A549 (cell line): ENCODE results near the gene MAN2A2. TPM values are rescaled to one million over a fixed set of nuclear protein-coding genes. Genes with fewer than 3 reads are reported as not detected.
A peak's percentile ranks its signal among the peaks of the same experiment; 100 is the strongest.

Experiments
- ATAC-seq, 2 experiments: fragments of 200-7000 bp in 1 of 2; fragments of >200 bp in 1 of 2; cut with Nextera tagmentation in 1 of 2; cut with Tn5 transposase in 1 of 2; 3 replicates each; pipeline versions ENCODE4 v1.8.0 to v1.9.1; 2018 to 2020; ENCODE audit warnings: mild to moderate bottlenecking in 1 of 2, moderate library complexity in 1 of 2
- CTCF ChIA-PET: fragments of 300-600 bp; sonication (Branson Sonifier 250); formaldehyde crosslinking; extraction: SDS; loops from one replicate; lab custom pipeline; 2021; ENCODE audit warnings: antibody characterized with exemption, inconsistent platforms; lab: Yijun Ruan, JAX
- POLR2A ChIA-PET: fragments of 350-600 bp; formaldehyde crosslinking; extraction: SDS; loops from one replicate; lab custom pipeline; 2021; ENCODE audit warnings: antibody characterized with exemption, inconsistent platforms; lab: Yijun Ruan, JAX
- DNase-seq, 2 experiments: peaks; one replicate each; pipeline versions ENCODE4 v3.0.0 to v3.0.0-alpha.2; 2011 to 2016; ENCODE audit warnings: low read depth in 1 of 2, low spot score in 1 of 2
- FAIRE-seq: peaks from 2 replicates; lab custom pipeline; 2011; peaks lifted over from hg19 to GRCh38; lab: Jason Lieb, UNC
- H3K27ac ChIP-seq, 2 experiments: fragments of >200 bp; sonication (Bioruptor Twin); formaldehyde crosslinking; 3 replicates each; pipeline ENCODE4 v1.5.1; 2016 to 2017
- H3K4me1 ChIP-seq: fragments of >200 bp; sonication (Bioruptor Twin); formaldehyde crosslinking; 3 replicates; pipeline ENCODE4 v1.6.1; 2016
- H3K4me2 ChIP-seq: fragments of >200 bp; sonication (Bioruptor Twin); formaldehyde crosslinking; 3 replicates; pipeline ENCODE4 v1.6.1; 2016
- H3K4me3 ChIP-seq: fragments of >200 bp; sonication (Bioruptor Twin); formaldehyde crosslinking; 3 replicates; pipeline ENCODE4 v1.5.1; 2016
- H3K9me3 ChIP-seq: fragments of >200 bp; sonication (Bioruptor Twin); formaldehyde crosslinking; 3 replicates; pipeline ENCODE4 v1.6.1; 2016
- CBX8 ChIP-seq: fragments of 200-600 bp; sonication (generic); IDR thresholded peaks from 2 replicates; pipeline ENCODE4 v1.6.1; 2016
- EHF ChIP-seq: fragments of 250-450 bp; sonication (Bioruptor Pico); IDR thresholded peaks from 2 replicates; pipeline ENCODE4 v1.5.0; 2020; ENCODE audit warnings: mild to moderate bottlenecking
- FOSB ChIP-seq: fragments of 250-450 bp; sonication (Bioruptor Pico); IDR thresholded peaks from 2 replicates; pipeline ENCODE4 v1.5.0; 2020; ENCODE audit warnings: mild to moderate bottlenecking, moderate library complexity
- FOSL2 ChIP-seq, 2 experiments: fragments of 450-650 bp in 1 of 2; fragments of >200 bp in 1 of 2; sonication (Bioruptor Twin) in 1 of 2; formaldehyde crosslinking; IDR thresholded peaks; 2 replicates each; pipeline versions ENCODE4 v1.5.0 to v1.6.1; 2016 to 2020; ENCODE audit warnings: mild to moderate bottlenecking in 1 of 2, moderate library complexity in 1 of 2
- NFE2L2 ChIP-seq: fragments of 150-350 bp; conservative IDR thresholded peaks from 2 replicates; pipeline ENCODE4 v1.6.1; 2014; ENCODE audit warnings: low read length
- PHF8 ChIP-seq: fragments of 200-600 bp; sonication (generic); IDR thresholded peaks from 2 replicates; pipeline ENCODE4 v1.6.1; 2016; ENCODE audit warnings: low read depth, mild to moderate bottlenecking, antibody characterized with exemption, moderate library complexity, borderline replicate concordance
- SMC3 ChIP-seq: fragments of >200 bp; sonication (Bioruptor Twin); formaldehyde crosslinking; IDR thresholded peaks from 3 replicates; pipeline ENCODE4 v1.6.1; 2018; ENCODE audit warnings: inconsistent platforms
- ZNF302 ChIP-seq: fragments of 250-450 bp; sonication (Bioruptor Pico); IDR thresholded peaks from 2 replicates; pipeline ENCODE4 v1.9.0; 2021; ENCODE audit warnings: inconsistent platforms, mild to moderate bottlenecking, moderate library complexity
- ZSCAN20 ChIP-seq: fragments of 250-450 bp; sonication (Bioruptor Pico); IDR thresholded peaks from 2 replicates; pipeline ENCODE4 v1.8.0; 2022; ENCODE audit warnings: mild to moderate bottlenecking, moderate library complexity
- WGBS: methylation state at CpG from one replicate; pipeline ENCODE4 v1.1.6; 2017; ENCODE audit errors: missing lambda C conversion rate; 5-methylcytosine and 5-hydroxymethylcytosine counted together
- polyA plus RNA-seq, 4 experiments: library from polyadenylated mRNA; depleted of rRNA in 3 of 4; stranded (reverse); fragments of >200 nt; fragmentation: RNase III in 1 of 4; extraction: RNeasy Plus Mini Kit Qiagen cat#74134 plus additional on column Dnase treatment in 1 of 4; gene quantifications; 2 replicates in 3 of 4; 3 replicates in 1 of 4; pipeline ENCODE4 v1.2.3, GENCODE V29; 2011 to 2017
- TF ChIP-seq, protein P1 (sequence below): fragments of >200 bp; sonication (Bioruptor Twin); formaldehyde crosslinking; IDR thresholded peaks from 2 replicates; pipeline ENCODE4 v1.6.1; 2016
- TF ChIP-seq, protein P2 (sequence below): IDR thresholded peaks from 2 replicates; pipeline ENCODE4 v1.6.1; 2012
- TF ChIP-seq, protein P3 (sequence below): fragments of >200 bp; sonication (Bioruptor Twin); formaldehyde crosslinking; IDR thresholded peaks from 3 replicates; pipeline ENCODE4 v1.5.1; 2016
- TF ChIP-seq, protein P4 (sequence below): fragments of 200-600 bp; sonication (generic); IDR thresholded peaks from 2 replicates; pipeline ENCODE4 v1.6.1; 2016; ENCODE audit warnings: antibody characterized with exemption, mild to moderate bottlenecking, moderate library complexity

Gene MAN2A2
- polyA plus RNA-seq, 2 of the 4 experiments (the other 2 are of a cell fraction) = 22.0 to 32.6 TPM

DNA sequence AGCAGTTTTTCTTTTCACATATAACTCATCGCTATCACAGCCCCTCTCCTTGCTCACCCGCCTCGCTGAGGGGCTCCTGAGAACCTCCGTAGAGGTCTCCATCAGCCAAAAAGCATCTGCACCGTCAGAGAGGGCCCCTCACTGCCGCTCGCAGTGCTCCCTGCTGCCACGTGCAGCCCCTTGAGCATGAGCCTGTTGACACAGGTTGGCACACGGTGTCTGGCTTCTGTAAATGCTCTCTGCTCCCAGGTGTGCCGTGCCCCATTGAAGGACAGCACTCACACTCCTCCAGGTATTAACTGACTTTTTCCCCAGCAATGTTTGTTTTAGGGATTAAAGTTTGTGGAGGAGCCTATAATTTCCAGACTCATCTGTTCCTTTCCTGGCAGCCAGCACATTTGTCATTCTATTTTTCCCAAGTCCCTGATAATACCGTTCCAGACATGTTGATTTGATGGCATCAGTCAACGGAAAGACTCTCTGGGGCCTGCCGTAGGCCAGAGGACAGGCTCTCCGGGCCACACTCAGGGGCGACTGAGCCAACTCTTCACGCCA lies 36.9 kb upstream of the MAN2A2 start (continued):
- TF ChIP-seq ZSCAN20 (CRISPR knock-in tag) (no peak), NFE2L2 (no peak), PHF8 (no peak), SMC3 (no peak), EHF (CRISPR knock-in tag) (no peak)
- TF ChIP-seq, protein P1, sequence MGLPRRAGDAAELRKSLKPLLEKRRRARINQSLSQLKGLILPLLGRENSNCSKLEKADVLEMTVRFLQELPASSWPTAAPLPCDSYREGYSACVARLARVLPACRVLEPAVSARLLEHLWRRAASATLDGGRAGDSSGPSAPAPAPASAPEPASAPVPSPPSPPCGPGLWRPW = no peak
- TF ChIP-seq, protein P2, sequence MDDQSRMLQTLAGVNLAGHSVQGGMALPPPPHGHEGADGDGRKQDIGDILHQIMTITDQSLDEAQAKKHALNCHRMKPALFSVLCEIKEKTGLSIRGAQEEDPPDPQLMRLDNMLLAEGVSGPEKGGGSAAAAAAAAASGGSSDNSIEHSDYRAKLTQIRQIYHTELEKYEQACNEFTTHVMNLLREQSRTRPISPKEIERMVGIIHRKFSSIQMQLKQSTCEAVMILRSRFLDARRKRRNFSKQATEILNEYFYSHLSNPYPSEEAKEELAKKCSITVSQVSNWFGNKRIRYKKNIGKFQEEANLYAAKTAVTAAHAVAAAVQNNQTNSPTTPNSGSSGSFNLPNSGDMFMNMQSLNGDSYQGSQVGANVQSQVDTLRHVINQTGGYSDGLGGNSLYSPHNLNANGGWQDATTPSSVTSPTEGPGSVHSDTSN = no peak

DNA sequence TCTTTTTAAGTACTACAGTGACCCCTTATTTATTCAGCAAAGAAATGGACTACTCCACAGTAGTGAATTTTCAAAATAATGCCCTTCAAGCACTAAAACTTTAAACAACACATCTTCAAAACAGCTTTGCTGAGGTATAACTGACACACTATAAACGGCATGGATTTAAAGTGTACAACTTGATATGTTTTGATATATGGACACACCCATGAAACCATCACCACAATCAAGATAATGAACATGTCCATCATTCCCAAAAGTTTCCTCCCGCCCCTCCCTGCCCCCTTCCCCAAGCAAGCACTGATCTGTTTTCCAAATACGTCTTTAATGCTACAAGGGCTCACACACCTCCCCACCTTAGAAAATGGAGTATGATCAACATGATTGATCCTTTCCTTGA lies 36.3 kb upstream of the MAN2A2 start:
- no peak overlapping the region for H3K4me3 ChIP-seq
- ChIA-PET POLR2A (no interaction called here), CTCF (interaction anchor here (1.5 to 6.8 kb wide), 3 partner anchors 19 to 219 kb away, joined by 3 to 59 read pairs (median 5); no protein-coding TSS in a partner anchor)
- TF ChIP-seq FOSL2 (IDR thresholded peaks at IDR 0.05) (no peak), FOSL2 (CRISPR knock-in tag; IDR thresholded peaks at IDR 0.05) (no peak), ZNF302 (CRISPR knock-in tag) (no peak), CBX8 (no peak)
- FAIRE-seq (no peak), ATAC-seq (no peak), DNase-seq (no peak)
- no peak overlapping the region for H3K27ac ChIP-seq
- no peak overlapping the region for H3K4me2 ChIP-seq
- WGBS = 81% methylated on average over 3 of the region's 3 CpGs
- no peaks in the 10 kb centered on the region for H3K9me3 ChIP-seq
- H3K4me1 ChIP-seq = peaks cover 73% of the 10 kb centered on the region

- TF ChIP-seq PHF8 = no peak
- no peak for TF ChIP-seq EHF (CRISPR knock-in tag)
- TF ChIP-seq, protein P3, sequence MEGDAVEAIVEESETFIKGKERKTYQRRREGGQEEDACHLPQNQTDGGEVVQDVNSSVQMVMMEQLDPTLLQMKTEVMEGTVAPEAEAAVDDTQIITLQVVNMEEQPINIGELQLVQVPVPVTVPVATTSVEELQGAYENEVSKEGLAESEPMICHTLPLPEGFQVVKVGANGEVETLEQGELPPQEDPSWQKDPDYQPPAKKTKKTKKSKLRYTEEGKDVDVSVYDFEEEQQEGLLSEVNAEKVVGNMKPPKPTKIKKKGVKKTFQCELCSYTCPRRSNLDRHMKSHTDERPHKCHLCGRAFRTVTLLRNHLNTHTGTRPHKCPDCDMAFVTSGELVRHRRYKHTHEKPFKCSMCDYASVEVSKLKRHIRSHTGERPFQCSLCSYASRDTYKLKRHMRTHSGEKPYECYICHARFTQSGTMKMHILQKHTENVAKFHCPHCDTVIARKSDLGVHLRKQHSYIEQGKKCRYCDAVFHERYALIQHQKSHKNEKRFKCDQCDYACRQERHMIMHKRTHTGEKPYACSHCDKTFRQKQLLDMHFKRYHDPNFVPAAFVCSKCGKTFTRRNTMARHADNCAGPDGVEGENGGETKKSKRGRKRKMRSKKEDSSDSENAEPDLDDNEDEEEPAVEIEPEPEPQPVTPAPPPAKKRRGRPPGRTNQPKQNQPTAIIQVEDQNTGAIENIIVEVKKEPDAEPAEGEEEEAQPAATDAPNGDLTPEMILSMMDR = no peak
- TF ChIP-seq FOSB = no peak
- TF ChIP-seq, protein P4, sequence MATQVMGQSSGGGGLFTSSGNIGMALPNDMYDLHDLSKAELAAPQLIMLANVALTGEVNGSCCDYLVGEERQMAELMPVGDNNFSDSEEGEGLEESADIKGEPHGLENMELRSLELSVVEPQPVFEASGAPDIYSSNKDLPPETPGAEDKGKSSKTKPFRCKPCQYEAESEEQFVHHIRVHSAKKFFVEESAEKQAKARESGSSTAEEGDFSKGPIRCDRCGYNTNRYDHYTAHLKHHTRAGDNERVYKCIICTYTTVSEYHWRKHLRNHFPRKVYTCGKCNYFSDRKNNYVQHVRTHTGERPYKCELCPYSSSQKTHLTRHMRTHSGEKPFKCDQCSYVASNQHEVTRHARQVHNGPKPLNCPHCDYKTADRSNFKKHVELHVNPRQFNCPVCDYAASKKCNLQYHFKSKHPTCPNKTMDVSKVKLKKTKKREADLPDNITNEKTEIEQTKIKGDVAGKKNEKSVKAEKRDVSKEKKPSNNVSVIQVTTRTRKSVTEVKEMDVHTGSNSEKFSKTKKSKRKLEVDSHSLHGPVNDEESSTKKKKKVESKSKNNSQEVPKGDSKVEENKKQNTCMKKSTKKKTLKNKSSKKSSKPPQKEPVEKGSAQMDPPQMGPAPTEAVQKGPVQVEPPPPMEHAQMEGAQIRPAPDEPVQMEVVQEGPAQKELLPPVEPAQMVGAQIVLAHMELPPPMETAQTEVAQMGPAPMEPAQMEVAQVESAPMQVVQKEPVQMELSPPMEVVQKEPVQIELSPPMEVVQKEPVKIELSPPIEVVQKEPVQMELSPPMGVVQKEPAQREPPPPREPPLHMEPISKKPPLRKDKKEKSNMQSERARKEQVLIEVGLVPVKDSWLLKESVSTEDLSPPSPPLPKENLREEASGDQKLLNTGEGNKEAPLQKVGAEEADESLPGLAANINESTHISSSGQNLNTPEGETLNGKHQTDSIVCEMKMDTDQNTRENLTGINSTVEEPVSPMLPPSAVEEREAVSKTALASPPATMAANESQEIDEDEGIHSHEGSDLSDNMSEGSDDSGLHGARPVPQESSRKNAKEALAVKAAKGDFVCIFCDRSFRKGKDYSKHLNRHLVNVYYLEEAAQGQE = no peak
- TF ChIP-seq, all 56 proteins: peak for 0
- 94% methylated on average over 6 of the region's 6 CpGs for WGBS
- peaks cover 69% of the 10 kb centered on the region for H3K4me1 ChIP-seq
- FAIRE-seq (no peak), ATAC-seq (no peak), DNase-seq (no peak)
- H3K27ac ChIP-seq = peak within 1 kb of the TSS; percentile 85 to 97
- H3K4me2 ChIP-seq = peak within 1 kb of the TSS; percentile 96
- H3K4me3 ChIP-seq = no peak within 1 kb of the TSS; the same call in 2 of the 3 replicates
- CTCF ChIA-PET = interaction anchor here (0.6 to 6.8 kb wide), 9 partner anchors 17 to 548 kb away, joined by 3 to 59 read pairs (median 3); partner anchors contain the start of gene UNC45A
- no peaks in the 10 kb centered on the region for H3K9me3 ChIP-seq
- POLR2A ChIA-PET = interaction anchor here (0.7 kb wide), 1 partner anchor 9 kb away, joined by 3 read pairs; no protein-coding TSS in a partner anchor
These were observed 34.8 kb upstream of the MAN2A2 start, which contains the start of gene FURIN for GRCh38 chr15:90868261-90868689. FURIN (plus strand) TSS chr15:90868588; CDS start chr15:90875741, 7,153 bp downstream.
